GM18498 (cell line): ENCODE measurements around the gene ICE1.
"Not testable (repeated sequence)": the region's sequence is repeated elsewhere in the genome, so short reads cannot be mapped to it uniquely, and the experiment has no call there.

Experiments used
- ATAC-seq: cut with Tn5 transposase; IDR thresholded peaks from one replicate; pipeline ENCODE4 v1.9.1; 2021; ENCODE audit warnings: mild to moderate bottlenecking, moderate library complexity; ENCODE audit not compliant: unreplicated experiment

The ICE1 gene

GRCh38 chr5:5395093-5395492 lies 27.4 kb upstream of the ICE1 start:
- ATAC-seq: not testable (repeated sequence)

GRCh38 chr5:5398071-5398470 lies 24.4 kb upstream of the ICE1 start:
- ATAC-seq: no peak

- no peak for ATAC-seq
Measured at GRCh38 chr5:5401095-5401494, 21.4 kb upstream of the ICE1 start.

- ATAC-seq: no peak
Measured at GRCh38 chr5:5403741-5404140, 18.7 kb upstream of the ICE1 start.

GRCh38 chr5:5404381-5404780 lies 18.1 kb upstream of the ICE1 start:
- no peak for ATAC-seq

- no peak for ATAC-seq
Measured at GRCh38 chr5:5405441-5405840, 17.0 kb upstream of the ICE1 start.

- ATAC-seq: no peak
Measured at GRCh38 chr5:5407924-5408323, 14.6 kb upstream of the ICE1 start.

- no peak for ATAC-seq
Measured at GRCh38 chr5:5409151-5409810, 13.2 kb upstream of the ICE1 start.

- ATAC-seq: not testable (repeated sequence)
Measured at GRCh38 chr5:5413856-5414255, 8.6 kb upstream of the ICE1 start.

GRCh38 chr5:5414999-5415398 lies 7.5 kb upstream of the ICE1 start:
- no peak for ATAC-seq

- no peak for ATAC-seq
Measured at GRCh38 chr5:5416733-5417132, 5.7 kb upstream of the ICE1 start.

- ATAC-seq: no peak
Measured at GRCh38 chr5:5418006-5418405, 4.5 kb upstream of the ICE1 start.

GRCh38 chr5:5418764-5419163 lies 3.7 kb upstream of the ICE1 start:
- no peak for ATAC-seq

- no peak for ATAC-seq
Measured at GRCh38 chr5:5419291-5420210, 2.9 kb upstream of the ICE1 start.

- ATAC-seq: no peak
Measured at GRCh38 chr5:5420251-5420650, 2.2 kb upstream of the ICE1 start.

GRCh38 chr5:5421149-5421960 lies 1.1 kb upstream of the ICE1 start:
- ATAC-seq: peak; percentile 7

- ATAC-seq: peak; percentile 26
Measured at GRCh38 chr5:5422819-5423515, 490 bp downstream of the ICE1 start.

GRCh38 chr5:5423586-5423985 lies 1.1 kb downstream of the ICE1 start:
- no peak for ATAC-seq

- no peak for ATAC-seq
Measured at GRCh38 chr5:5424736-5425135, 2.3 kb downstream of the ICE1 start.

GRCh38 chr5:5430136-5430535 lies 7.7 kb downstream of the ICE1 start:
- no peak for ATAC-seq
